Hematopoietic multipotent progenitor cell treated with erythropoietin and hydrocortisone succinate and interleukin-3 and kit ligand, for 6 days (in vitro differentiated cells): Measurements from ENCODE around the gene PRDM16.
A peak's percentile ranks its signal among the peaks of the same experiment; 100 is the strongest.
"Not testable (repeated sequence)": the region's sequence is repeated elsewhere in the genome, so short reads cannot be mapped to it uniquely, and the experiment has no call there.

Experiments
- DNase-seq: peaks from one replicate; pipeline ENCODE4 v3.0.0-alpha.2; 2015

Gene PRDM16

GRCh38 chr1:3148171-3148570 lies 79.2 kb downstream of the PRDM16 start:
- DNase-seq: no peak

- no peak for DNase-seq
Observed at GRCh38 chr1:3149277-3149676, 80.3 kb downstream of the PRDM16 start.

- DNase-seq: no peak
Observed at GRCh38 chr1:3151456-3151855, 82.5 kb downstream of the PRDM16 start.

GRCh38 chr1:3152143-3152542 lies 83.1 kb downstream of the PRDM16 start:
- DNase-seq: no peak

GRCh38 chr1:3153197-3153596 lies 84.2 kb downstream of the PRDM16 start:
- DNase-seq: no peak

GRCh38 chr1:3153902-3154795 lies 85.1 kb downstream of the PRDM16 start:
- no peak for DNase-seq

- peak; percentile 40 for DNase-seq
Observed at GRCh38 chr1:3155056-3155925, 86.3 kb downstream of the PRDM16 start.

- DNase-seq: no peak
Observed at GRCh38 chr1:3155926-3156220, 86.9 kb downstream of the PRDM16 start.

- DNase-seq: no peak
Observed at GRCh38 chr1:3156936-3157335, 87.9 kb downstream of the PRDM16 start.

GRCh38 chr1:3158347-3158746 lies 89.3 kb downstream of the PRDM16 start:
- no peak for DNase-seq

- DNase-seq: no peak
Observed at GRCh38 chr1:3159121-3159520, 90.1 kb downstream of the PRDM16 start.

GRCh38 chr1:3159996-3160395 lies 91.0 kb downstream of the PRDM16 start:
- DNase-seq: no peak

GRCh38 chr1:3160647-3161145 lies 91.7 kb downstream of the PRDM16 start:
- DNase-seq: no peak

GRCh38 chr1:3161176-3161840 lies 92.3 kb downstream of the PRDM16 start:
- no peak for DNase-seq

GRCh38 chr1:3162322-3162882 lies 93.4 kb downstream of the PRDM16 start:
- DNase-seq: no peak

GRCh38 chr1:3163356-3163755 lies 94.4 kb downstream of the PRDM16 start:
- no peak for DNase-seq

GRCh38 chr1:3164671-3165070 lies 95.7 kb downstream of the PRDM16 start:
- no peak for DNase-seq

- DNase-seq: not testable (repeated sequence)
Observed at GRCh38 chr1:3165189-3165588, 96.2 kb downstream of the PRDM16 start.

- DNase-seq: no peak
Observed at GRCh38 chr1:3166206-3166918, 97.4 kb downstream of the PRDM16 start.

GRCh38 chr1:3167255-3167654 lies 98.3 kb downstream of the PRDM16 start:
- DNase-seq: no peak

- DNase-seq: no peak
Observed at GRCh38 chr1:3168678-3169077, 99.7 kb downstream of the PRDM16 start.

- DNase-seq: no peak
Observed at GRCh38 chr1:3169665-3170356, 100.8 kb downstream of the PRDM16 start.
